ENCODE data around the gene BBS9. TPM values are rescaled to one million over a fixed set of nuclear protein-coding genes. Genes with fewer than 3 reads are reported as not detected.
A peak's percentile ranks its signal among the peaks of the same experiment; 100 is the strongest.

The BBS9 gene
- total RNA-seq, 1 experiment from 2014 or later: 5.7 TPM

DNA sequence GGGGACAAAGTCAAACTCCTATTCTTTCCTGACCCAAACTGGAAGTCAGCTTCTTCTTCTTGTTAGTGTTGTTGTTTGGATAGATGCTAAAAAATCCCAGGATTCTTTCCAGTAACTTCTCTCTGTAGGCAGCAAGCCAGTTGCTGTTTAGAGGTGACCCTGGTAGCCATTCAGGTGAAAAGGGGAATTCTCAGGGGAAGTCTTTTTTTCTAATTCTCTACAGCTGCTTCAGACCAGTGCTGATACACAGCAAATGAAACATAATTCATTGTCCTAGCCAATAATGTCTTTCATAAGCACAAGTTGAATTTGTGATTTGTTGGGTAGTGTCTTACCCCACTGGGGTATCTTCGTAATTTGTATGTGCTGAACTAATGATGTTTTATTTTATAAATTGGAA, 357.3 kb downstream of the BBS9 start:
- Histone ChIP-seq H3K9me3 (ENCODE audit: low read length) (no peaks in the 10 kb centered on the region), H3K4me2 (ENCODE audit: low read length) (no peak overlapping the region), H3F3A (ENCODE audit: low read length, unreplicated experiment) (no peaks in the 10 kb centered on the region), H3K27ac (ENCODE audit: low read length) (no peak overlapping the region), H3K36me3 (ENCODE audit: low read depth, low read length) (no peaks in the 10 kb centered on the region), H3K9me2 (replicated peaks; ENCODE audit: low read length) (no peaks in the 10 kb centered on the region), H4K20me1 (ENCODE audit: low read length) (no peaks in the 10 kb centered on the region), H3K27me3 (ENCODE audit: low read length) (no peaks in the 10 kb centered on the region), H3K4me3 (ENCODE audit: low read length) (no peak overlapping the region), H2AFZ (ENCODE audit: low read length) (no peak overlapping the region), H3K4me1 (ENCODE audit: insufficient read depth, low read length) (no peaks in the 10 kb centered on the region), H3K9ac (ENCODE audit: low read length) (no peak overlapping the region), H3K79me2 (ENCODE audit: low read length) (no peaks in the 10 kb centered on the region)
- BruUV-seq (replicated peaks): no TSS peak
- intact Hi-C loops (cut with micrococcal nuclease): no loop called here
- DNase-seq (no peak), ATAC-seq (no peak)
- CTCF ChIA-PET: no interaction called here
- POLR2A ChIA-PET (ENCODE audit: unreplicated experiment): no interaction called here
- no peak for TF ChIP-seq EZH2phosphoT487 (IDR thresholded peaks at IDR 0.05; ENCODE audit: borderline replicate concordance, low read length)
- TF ChIP-seq, protein P1, sequence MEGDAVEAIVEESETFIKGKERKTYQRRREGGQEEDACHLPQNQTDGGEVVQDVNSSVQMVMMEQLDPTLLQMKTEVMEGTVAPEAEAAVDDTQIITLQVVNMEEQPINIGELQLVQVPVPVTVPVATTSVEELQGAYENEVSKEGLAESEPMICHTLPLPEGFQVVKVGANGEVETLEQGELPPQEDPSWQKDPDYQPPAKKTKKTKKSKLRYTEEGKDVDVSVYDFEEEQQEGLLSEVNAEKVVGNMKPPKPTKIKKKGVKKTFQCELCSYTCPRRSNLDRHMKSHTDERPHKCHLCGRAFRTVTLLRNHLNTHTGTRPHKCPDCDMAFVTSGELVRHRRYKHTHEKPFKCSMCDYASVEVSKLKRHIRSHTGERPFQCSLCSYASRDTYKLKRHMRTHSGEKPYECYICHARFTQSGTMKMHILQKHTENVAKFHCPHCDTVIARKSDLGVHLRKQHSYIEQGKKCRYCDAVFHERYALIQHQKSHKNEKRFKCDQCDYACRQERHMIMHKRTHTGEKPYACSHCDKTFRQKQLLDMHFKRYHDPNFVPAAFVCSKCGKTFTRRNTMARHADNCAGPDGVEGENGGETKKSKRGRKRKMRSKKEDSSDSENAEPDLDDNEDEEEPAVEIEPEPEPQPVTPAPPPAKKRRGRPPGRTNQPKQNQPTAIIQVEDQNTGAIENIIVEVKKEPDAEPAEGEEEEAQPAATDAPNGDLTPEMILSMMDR (conservative IDR thresholded peaks at IDR 0.05; ENCODE audit: low read depth, low read length): no peak
- TF ChIP-seq EZH2 (IDR thresholded peaks at IDR 0.05; ENCODE audit: low read length, unreplicated experiment): no peak

DNA sequence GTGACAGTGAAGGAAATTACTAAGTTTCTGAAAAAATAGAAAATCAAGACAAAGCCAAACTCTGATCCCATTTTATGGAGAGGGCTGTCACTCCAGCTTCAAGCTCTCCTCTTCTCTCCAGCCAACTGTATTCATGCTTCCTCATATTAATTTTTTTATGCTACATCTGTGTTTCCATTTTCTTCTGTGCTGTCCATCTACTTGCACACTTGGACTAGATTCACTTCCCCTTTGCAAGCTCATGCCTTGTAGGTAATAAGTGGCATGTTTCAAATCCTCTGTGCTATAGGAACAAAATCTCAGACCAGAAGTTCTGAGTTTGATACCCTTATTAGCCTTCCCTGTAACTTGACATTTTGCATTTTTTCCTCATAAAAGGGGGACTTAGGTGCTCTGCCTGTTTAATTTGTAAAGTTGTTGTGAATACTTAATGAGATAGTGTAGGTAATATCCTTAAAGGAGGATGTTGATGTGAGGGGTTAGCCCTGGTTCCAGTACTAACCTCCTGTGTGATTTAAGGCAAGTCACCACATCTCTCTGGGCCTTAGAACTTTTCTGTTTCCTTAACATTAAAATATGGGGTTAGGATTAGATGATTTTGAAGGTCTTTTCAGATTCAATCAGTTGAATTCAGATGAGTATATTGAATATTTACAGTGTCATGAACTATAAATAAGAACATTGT, 358.8 kb downstream of the BBS9 start:
- Histone ChIP-seq H3K4me2 (ENCODE audit: low read length) (no peak overlapping the region), H3K4me1 (ENCODE audit: insufficient read depth, low read length) (no peaks in the 10 kb centered on the region), H4K20me1 (ENCODE audit: low read length) (no peaks in the 10 kb centered on the region), H3K36me3 (ENCODE audit: low read depth, low read length) (no peaks in the 10 kb centered on the region), H3K79me2 (ENCODE audit: low read length) (no peaks in the 10 kb centered on the region), H3K9ac (ENCODE audit: low read length) (no peak overlapping the region), H3K9me3 (ENCODE audit: low read length) (no peaks in the 10 kb centered on the region), H3K9me2 (replicated peaks; ENCODE audit: low read length) (no peaks in the 10 kb centered on the region), H3K27me3 (ENCODE audit: low read length) (no peaks in the 10 kb centered on the region), H2AFZ (ENCODE audit: low read length) (no peak overlapping the region), H3K4me3 (ENCODE audit: low read length) (no peak overlapping the region), H3F3A (ENCODE audit: low read length, unreplicated experiment) (no peaks in the 10 kb centered on the region), H3K27ac (ENCODE audit: low read length) (no peak overlapping the region)
- TF ChIP-seq, protein P1 (conservative IDR thresholded peaks at IDR 0.05; ENCODE audit: low read depth, low read length): no peak
- TF ChIP-seq EZH2phosphoT487 (IDR thresholded peaks at IDR 0.05; ENCODE audit: borderline replicate concordance, low read length) (no peak), EZH2 (IDR thresholded peaks at IDR 0.05; ENCODE audit: low read length, unreplicated experiment) (no peak)
- ATAC-seq (no peak), DNase-seq (no peak)
- ChIA-PET POLR2A (ENCODE audit: unreplicated experiment) (no interaction called here), CTCF (no interaction called here)
- intact Hi-C loops (cut with micrococcal nuclease): no loop called here
- BruUV-seq (replicated peaks): no TSS peak

DNA sequence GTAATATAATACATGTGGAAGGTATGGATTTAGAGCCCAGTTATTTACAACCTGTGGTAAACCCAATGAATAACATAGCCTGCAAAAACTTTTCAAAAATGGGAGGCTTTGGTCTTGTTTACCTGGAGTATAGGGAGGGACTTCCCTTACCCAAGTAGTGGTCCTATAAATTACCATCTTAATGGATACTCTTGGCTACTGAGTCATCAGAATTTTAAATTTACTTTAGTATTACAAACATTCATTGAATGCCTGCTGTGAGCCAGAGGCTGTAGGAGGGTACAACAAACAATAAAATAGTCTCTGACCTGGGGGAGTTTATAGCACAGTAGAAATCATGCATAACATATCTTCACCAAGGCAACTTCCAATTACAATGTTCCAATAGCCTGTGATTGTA, 365.1 kb downstream of the BBS9 start:
- CTCF ChIA-PET: no interaction called here
- intact Hi-C loops (cut with micrococcal nuclease): loop anchor here (1.0 kb wide), 1 partner anchor 97 kb away; no protein-coding TSS in a partner anchor
- BruUV-seq (replicated peaks): no TSS peak
- POLR2A ChIA-PET (ENCODE audit: unreplicated experiment): no interaction called here
- no peak overlapping the region for H3K9ac ChIP-seq (ENCODE audit: low read length)
- no peaks in the 10 kb centered on the region for H3K36me3 ChIP-seq (ENCODE audit: low read depth, low read length)
- peak overlapping the region; percentile 6; the same call in 1 of the 2 replicates for H3K4me2 ChIP-seq (ENCODE audit: low read length)
- no peaks in the 10 kb centered on the region for H4K20me1 ChIP-seq (ENCODE audit: low read length)
- TF ChIP-seq EZH2 (IDR thresholded peaks at IDR 0.05; ENCODE audit: low read length, unreplicated experiment): no peak
- TF ChIP-seq EZH2phosphoT487 (IDR thresholded peaks at IDR 0.05; ENCODE audit: borderline replicate concordance, low read length): no peak
- TF ChIP-seq, protein P1 (conservative IDR thresholded peaks at IDR 0.05; ENCODE audit: low read depth, low read length): no peak
- H2AFZ ChIP-seq (ENCODE audit: low read length): no peak overlapping the region
- H3K4me1 ChIP-seq (ENCODE audit: insufficient read depth, low read length): peaks cover 18% of the 10 kb centered on the region
- DNase-seq (peak; percentile 70), ATAC-seq (peak; percentile 94)
- H3K27me3 ChIP-seq (ENCODE audit: low read length): no peaks in the 10 kb centered on the region
- no peak overlapping the region for H3K4me3 ChIP-seq (ENCODE audit: low read length)
- no peaks in the 10 kb centered on the region for H3K9me2 ChIP-seq (replicated peaks; ENCODE audit: low read length)
- H3K27ac ChIP-seq (ENCODE audit: low read length): peak overlapping the region; percentile 51
- H3K9me3 ChIP-seq (ENCODE audit: low read length): no peaks in the 10 kb centered on the region
- no peaks in the 10 kb centered on the region for H3K79me2 ChIP-seq (ENCODE audit: low read length)
- no peaks in the 10 kb centered on the region for H3F3A ChIP-seq (ENCODE audit: low read length, unreplicated experiment)
